Activated naive CD4-positive, alpha-beta T cell treated with Interleukin-2 at 50 U/mL for 16 hours (primary cell): ENCODE results near the gene BCAS3.

Source experiments
- DNase-seq: peaks from one replicate; pipeline ENCODE4 v3.0.0-alpha.2; 2020

The BCAS3 gene

GRCh38 chr17:61378658-61379456 lies 701.2 kb downstream of the BCAS3 start:
- DNase-seq: no peak

GRCh38 chr17:61379457-61380216 lies 702.0 kb downstream of the BCAS3 start:
- DNase-seq: no peak

- DNase-seq: no peak
Observed at GRCh38 chr17:61380217-61380835, 702.7 kb downstream of the BCAS3 start.

- no peak for DNase-seq
Observed at GRCh38 chr17:61380836-61381525, 703.3 kb downstream of the BCAS3 start.

- no peak for DNase-seq
Observed at GRCh38 chr17:61381537-61381936, 703.9 kb downstream of the BCAS3 start.

GRCh38 chr17:61382796-61383688 lies 705.4 kb downstream of the BCAS3 start:
- no peak for DNase-seq

- no peak for DNase-seq
Observed at GRCh38 chr17:61383689-61384201, 706.1 kb downstream of the BCAS3 start.

- DNase-seq: no peak
Observed at GRCh38 chr17:61384354-61384691, 706.7 kb downstream of the BCAS3 start.

- no peak for DNase-seq
Observed at GRCh38 chr17:61384692-61385576, 707.3 kb downstream of the BCAS3 start.

GRCh38 chr17:61385577-61386236 lies 708.1 kb downstream of the BCAS3 start:
- DNase-seq: no peak

- no peak for DNase-seq
Observed at GRCh38 chr17:61386251-61386650, 708.6 kb downstream of the BCAS3 start.

GRCh38 chr17:61387011-61387410 lies 709.4 kb downstream of the BCAS3 start:
- DNase-seq: no peak

GRCh38 chr17:61387511-61388305 lies 710.1 kb downstream of the BCAS3 start:
- no peak for DNase-seq

GRCh38 chr17:61388561-61389356 lies 711.1 kb downstream of the BCAS3 start:
- no peak for DNase-seq

GRCh38 chr17:61389670-61390478 lies 712.2 kb downstream of the BCAS3 start:
- peak; percentile 50 for DNase-seq

- DNase-seq: no peak
Observed at GRCh38 chr17:61390479-61390791, 712.8 kb downstream of the BCAS3 start.

- DNase-seq: no peak
Observed at GRCh38 chr17:61391595-61392291, 714.1 kb downstream of the BCAS3 start.
